ENCODE measurements around the gene MEX3D.

The MEX3D gene

GRCh38 chr19:1605236-1606137 is 37.4 kb upstream of the MEX3D start, which contains the start of gene UQCR11:
Gene UQCR11 (minus strand): TSS chr19:1605462. CDS start chr19:1605409, 53 bp downstream.
- H3K9me3 ChIP-seq (ENCODE audit: control insufficient read depth, insufficient read depth, low read depth, low read length): no peaks in the 10 kb centered on the region
- ChIA-PET CTCF (interaction anchor here (0.5 to 2.1 kb wide), 12 partner anchors 10 to 443 kb away, joined by 3 to 6 read pairs (median 4); no protein-coding TSS in a partner anchor), POLR2A (interaction anchor here (0.6 to 2.1 kb wide), 7 partner anchors 10 to 59 kb away, joined by 3 to 27 read pairs (median 5); partner anchors contain the start of genes MBD3 and TCF3)
- peak within 1 kb of the TSS; percentile 96 for H3K4me3 ChIP-seq (ENCODE audit: low read depth, low read length)
- H3K27ac ChIP-seq (ENCODE audit: extremely low read depth, low read depth, low read length): peak within 1 kb of the TSS; percentile 76
- no peaks in the 10 kb centered on the region for H3K4me1 ChIP-seq (ENCODE audit: control insufficient read depth, insufficient read depth, low read length)
- peaks cover 0 to 28% of the 10 kb centered on the region in 2 experiments; a peak in 2 of 3 replicates for H3K36me3 ChIP-seq (ENCODE audit: control insufficient read depth in 2 of 2, insufficient read depth in 1 of 2, low read length in 2 of 2)
- no peak for TF ChIP-seq MYNN (tag by site-specific recombination; IDR thresholded peaks at IDR 0.05; ENCODE audit: borderline replicate concordance)
- TF ChIP-seq ZNF350 (tag by site-specific recombination; IDR thresholded peaks at IDR 0.05): no peak
- TF ChIP-seq ZNF518A (tag by site-specific recombination; conservative IDR thresholded peaks at IDR 0.05; ENCODE audit: low read depth): no peak
- peak; percentile 99 for TF ChIP-seq ZNF335 (tag by site-specific recombination; conservative IDR thresholded peaks at IDR 0.05)
- TF ChIP-seq ZFP37 (tag by site-specific recombination; IDR thresholded peaks at IDR 0.05): peak; percentile 85
- no peak for TF ChIP-seq ZSCAN4 (tag by site-specific recombination; IDR thresholded peaks at IDR 0.05)
- no peak for TF ChIP-seq ZNF138 (tag by site-specific recombination; IDR thresholded peaks at IDR 0.05; ENCODE audit: borderline replicate concordance)
- TF ChIP-seq ZNF140 (tag by site-specific recombination; IDR thresholded peaks at IDR 0.05): no peak
- TF ChIP-seq ZBTB49 (tag by site-specific recombination; IDR thresholded peaks at IDR 0.05; ENCODE audit: low read depth): no peak
- TF ChIP-seq SCRT1 (tag by site-specific recombination; IDR thresholded peaks at IDR 0.05; ENCODE audit: borderline replicate concordance): no peak
- TF ChIP-seq ZNF639 (tag by site-specific recombination; IDR thresholded peaks at IDR 0.05): no peak; the same call in 1 of the 2 replicates
- no peak for TF ChIP-seq PRDM6 (tag by site-specific recombination; IDR thresholded peaks at IDR 0.05)
- no peak for TF ChIP-seq KLF7 (tag by site-specific recombination; IDR thresholded peaks at IDR 0.05; ENCODE audit: borderline replicate concordance)
- no peak for TF ChIP-seq ZNF112 (tag by site-specific recombination; IDR thresholded peaks at IDR 0.05)
- peak; percentile 84 for TF ChIP-seq ZBTB26 (tag by site-specific recombination; optimal IDR thresholded peaks at IDR 0.05)
- TF ChIP-seq HOXC10 (CRISPR knock-in tag; IDR thresholded peaks at IDR 0.05): no peak
- no peak for TF ChIP-seq ZNF776 (tag by site-specific recombination; IDR thresholded peaks at IDR 0.05; ENCODE audit: borderline replicate concordance)
- peak; percentile 91 for TF ChIP-seq ZBTB11 (tag by site-specific recombination; conservative IDR thresholded peaks at IDR 0.05; ENCODE audit: low read depth)
